IMR-90 (cell line): ENCODE measurements around the gene MARCHF9.
A peak's percentile ranks its signal among the peaks of the same experiment; 100 is the strongest.

ENCODE experiments used
- BHLHE40 ChIP-seq: fragments of 150-350 bp; IDR thresholded peaks from 2 replicates; pipeline ENCODE4 v1.6.1; 2016; ENCODE audit warnings: mild to moderate bottlenecking, low read depth, low read length
- CEBPB ChIP-seq: IDR thresholded peaks from 2 replicates; pipeline ENCODE4 v1.6.1; 2012; ENCODE audit warnings: low read depth, low read length, improper control_type of control experiment
- FOS ChIP-seq: fragments of 150-350 bp; IDR thresholded peaks from 2 replicates; pipeline ENCODE4 v1.6.1; 2016; ENCODE audit warnings: low read depth, low read length
- MAZ ChIP-seq: IDR thresholded peaks from 2 replicates; pipeline ENCODE4 v1.6.1; 2012; ENCODE audit warnings: low read depth, mild to moderate bottlenecking, low read length, improper control_type of control experiment, moderate library complexity, borderline replicate concordance
- POLR2A ChIP-seq: IDR thresholded peaks from 2 replicates; pipeline ENCODE4 v1.6.1; 2012; ENCODE audit warnings: mild to moderate bottlenecking, low read depth, low read length
- TF ChIP-seq, protein P1 (sequence below): conservative IDR thresholded peaks from 2 replicates; pipeline ENCODE4 v1.5.1; 2012; ENCODE audit warnings: mild to moderate bottlenecking, low read depth, low read length, improper control_type of control experiment

GRCh38 chr12:57803319-57803893, 48.5 kb downstream of the MARCHF9 start:
- TF ChIP-seq CEBPB (no peak), FOS (no peak), BHLHE40 (no peak), MAZ (no peak), POLR2A (no peak)
- TF ChIP-seq, protein P1, sequence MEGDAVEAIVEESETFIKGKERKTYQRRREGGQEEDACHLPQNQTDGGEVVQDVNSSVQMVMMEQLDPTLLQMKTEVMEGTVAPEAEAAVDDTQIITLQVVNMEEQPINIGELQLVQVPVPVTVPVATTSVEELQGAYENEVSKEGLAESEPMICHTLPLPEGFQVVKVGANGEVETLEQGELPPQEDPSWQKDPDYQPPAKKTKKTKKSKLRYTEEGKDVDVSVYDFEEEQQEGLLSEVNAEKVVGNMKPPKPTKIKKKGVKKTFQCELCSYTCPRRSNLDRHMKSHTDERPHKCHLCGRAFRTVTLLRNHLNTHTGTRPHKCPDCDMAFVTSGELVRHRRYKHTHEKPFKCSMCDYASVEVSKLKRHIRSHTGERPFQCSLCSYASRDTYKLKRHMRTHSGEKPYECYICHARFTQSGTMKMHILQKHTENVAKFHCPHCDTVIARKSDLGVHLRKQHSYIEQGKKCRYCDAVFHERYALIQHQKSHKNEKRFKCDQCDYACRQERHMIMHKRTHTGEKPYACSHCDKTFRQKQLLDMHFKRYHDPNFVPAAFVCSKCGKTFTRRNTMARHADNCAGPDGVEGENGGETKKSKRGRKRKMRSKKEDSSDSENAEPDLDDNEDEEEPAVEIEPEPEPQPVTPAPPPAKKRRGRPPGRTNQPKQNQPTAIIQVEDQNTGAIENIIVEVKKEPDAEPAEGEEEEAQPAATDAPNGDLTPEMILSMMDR, result peak; percentile 83
